GM23248 (cell line): ENCODE measurements around the gene POU5F1. TPM values are rescaled to one million over a fixed set of nuclear protein-coding genes. Genes with fewer than 3 reads are reported as not detected.

Experiments
- DNase-seq: peaks from one replicate; pipeline ENCODE4 v3.0.0-alpha.2; 2015
- H2AFZ ChIP-seq: fragments of 200-600 bp; sonication (generic); 2 replicates; pipeline ENCODE4 v1.6.1; 2016; ENCODE audit warnings: antibody characterized with exemption
- H3F3A ChIP-seq: fragments of 200-600 bp; sonication (generic); 2 replicates; pipeline ENCODE4 v1.6.1; 2016; ENCODE audit warnings: mild to moderate bottlenecking, antibody characterized with exemption, mixed run types; ENCODE audit not compliant: insufficient read depth
- H3K27ac ChIP-seq: fragments of 200-600 bp; sonication (generic); 2 replicates; pipeline ENCODE4 v1.5.1; 2016; ENCODE audit warnings: mild to moderate bottlenecking
- H3K27me3 ChIP-seq: fragments of 200-600 bp; sonication (generic); replicated peaks from 2 replicates; pipeline ENCODE4 v1.6.1; 2016; ENCODE audit warnings: mild to moderate bottlenecking; ENCODE audit not compliant: insufficient read depth
- H3K36me3 ChIP-seq: fragments of 200-600 bp; sonication (generic); 2 replicates; pipeline ENCODE4 v1.6.1; 2016; ENCODE audit warnings: low read depth, mild to moderate bottlenecking
- H3K4me1 ChIP-seq: fragments of 200-600 bp; sonication (generic); 2 replicates; pipeline ENCODE4 v1.6.1; 2016; ENCODE audit warnings: mild to moderate bottlenecking; ENCODE audit not compliant: insufficient read depth
- H3K4me2 ChIP-seq: fragments of 200-600 bp; sonication (generic); one replicate; pipeline ENCODE4 v1.6.1; 2016; ENCODE audit warnings: mild to moderate bottlenecking; ENCODE audit not compliant: unreplicated experiment
- H3K4me3 ChIP-seq: fragments of 200-600 bp; sonication (generic); 2 replicates; pipeline ENCODE4 v1.5.1; 2016; ENCODE audit warnings: mild to moderate bottlenecking
- H3K79me2 ChIP-seq: fragments of 200-600 bp; sonication (generic); 2 replicates; pipeline ENCODE4 v1.6.1; 2016; ENCODE audit warnings: mild to moderate bottlenecking; ENCODE audit not compliant: insufficient read depth
- H3K9ac ChIP-seq: fragments of 200-600 bp; sonication (generic); 2 replicates; pipeline ENCODE4 v1.6.1; 2016; ENCODE audit warnings: mild to moderate bottlenecking
- H3K9me2 ChIP-seq: fragments of 200-600 bp; sonication (generic); 2 replicates; pipeline ENCODE4 v1.6.1; 2016; ENCODE audit warnings: mixed run types, mild to moderate bottlenecking, moderate library complexity; ENCODE audit not compliant: insufficient read depth
- H3K9me3 ChIP-seq: fragments of 200-600 bp; sonication (generic); one replicate; pipeline ENCODE4 v1.6.1; 2017; ENCODE audit warnings: low read depth
- H4K20me1 ChIP-seq: fragments of 200-600 bp; sonication (generic); 2 replicates; pipeline ENCODE4 v1.6.0; 2016; ENCODE audit not compliant: insufficient read depth
- EZH2 ChIP-seq: fragments of 200-600 bp; sonication (generic); IDR thresholded peaks from 2 replicates; pipeline ENCODE4 v1.6.1; 2018; ENCODE audit warnings: antibody characterized with exemption, mild to moderate bottlenecking; ENCODE audit not compliant: insufficient read depth, poor library complexity, severe bottlenecking
- EZH2phosphoT487 ChIP-seq: fragments of 200-600 bp; sonication (generic); IDR thresholded peaks from 2 replicates; pipeline ENCODE4 v1.6.1; 2018; ENCODE audit warnings: antibody characterized with exemption, moderate library complexity, mild to moderate bottlenecking, low read depth; ENCODE audit not compliant: insufficient read depth
- WGBS, 2 experiments: methylation state at CpG; one replicate each; pipeline ENCODE4 v1.1.6; 2015 to 2017; ENCODE audit warnings: low lambda C conversion rate in 2 of 2, low coverage in 1 of 2; ENCODE audit errors: missing lambda C conversion rate in 2 of 2; 5-methylcytosine and 5-hydroxymethylcytosine counted together
- in situ Hi-C: fragments of 300-500 bp; cut with MboI; formaldehyde crosslinking; loops from 2 replicates; pipeline ENCODE4 v1.15.0; 2020
- polyA plus RNA-seq: library from polyadenylated mRNA; unstranded; fragments of >200 nt; fragmentation: Nextera tagmentation; extraction: Ambion mirVana; gene quantifications from 2 replicates; pipeline ENCODE4 v1.2.1, GENCODE V29; 2016
- total RNA-seq: library from RNA; depleted of rRNA; stranded (reverse); fragments of >200 nt; shearing (Covaris generic); gene quantifications from 2 replicates; pipeline ENCODE4 v1.2.3, GENCODE V29; 2014

Gene POU5F1
- total and polyA plus RNA-seq, 2 experiments from 2014 or later: 0.22 to 0.88 TPM

DNA sequence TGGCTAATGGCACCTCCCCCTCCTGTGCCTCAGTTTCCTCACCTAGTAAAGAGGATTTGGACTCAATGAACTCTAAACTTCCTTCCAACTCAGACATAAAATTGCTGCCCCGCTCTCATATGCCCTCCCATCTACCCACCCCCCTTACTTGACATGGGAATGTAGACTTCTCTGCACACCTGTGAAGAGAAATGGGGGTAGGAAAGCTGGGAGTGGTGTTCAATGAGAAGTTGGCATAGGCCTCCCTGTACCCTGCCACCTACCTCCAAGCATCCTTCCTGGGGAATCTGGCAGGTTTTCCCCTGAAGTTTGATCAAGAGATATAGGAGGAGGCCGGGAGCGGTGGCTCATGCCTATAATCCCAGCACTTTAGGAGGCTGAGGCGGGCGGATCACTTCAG is 3.9 kb upstream of the POU5F1 start:
- no peaks in the 10 kb centered on the region for H3K9me3 ChIP-seq

DNA sequence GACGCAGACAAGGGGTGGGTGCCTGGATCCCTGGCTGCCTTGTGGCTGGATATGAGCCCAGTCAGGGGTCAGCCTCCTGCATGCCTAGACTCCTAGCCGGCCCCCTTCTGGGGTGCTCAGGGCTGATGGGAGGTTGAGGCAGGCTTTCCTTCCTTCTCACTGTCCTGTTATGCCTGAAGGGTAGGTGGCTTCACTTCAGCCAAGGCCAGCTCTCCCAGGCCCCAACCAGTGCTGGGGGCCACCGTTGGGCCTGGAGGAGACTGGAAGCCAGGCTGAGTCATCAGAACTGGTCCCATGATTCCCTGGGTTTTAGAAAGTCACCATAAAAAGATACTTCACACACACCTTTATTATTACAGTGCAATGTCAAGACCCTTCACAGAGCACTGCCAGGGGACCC is 2.9 kb upstream of the POU5F1 start:
- no peak for DNase-seq
- WGBS, 2 experiments: 66 to 75% methylated on average over 3 of the region's 3 CpGs
- Histone ChIP-seq H3K9ac (no peak overlapping the region), H4K20me1 (no peaks in the 10 kb centered on the region), H3K4me2 (no peak overlapping the region), H3K9me2 (no peaks in the 10 kb centered on the region), H3K9me3 (no peaks in the 10 kb centered on the region), H3K4me1 (peaks cover 13% of the 10 kb centered on the region), H3K36me3 (no peaks in the 10 kb centered on the region), H3K27me3 (no peaks in the 10 kb centered on the region), H3F3A (peaks cover 18% of the 10 kb centered on the region; the same call in 1 of the 2 replicates), H3K4me3 (no peak overlapping the region), H3K27ac (no peak overlapping the region), H2AFZ (no peak overlapping the region), H3K79me2 (no peaks in the 10 kb centered on the region)
- TF ChIP-seq EZH2 (no peak), EZH2phosphoT487 (no peak)
- in situ Hi-C loops: no loop called here

More for the DNA sequence above, 3.9 kb upstream of the POU5F1 start:
- H3K9me2 ChIP-seq: no peaks in the 10 kb centered on the region
- H3K4me3 ChIP-seq: no peak overlapping the region
- H3K9ac ChIP-seq: no peak overlapping the region
- H3K27me3 ChIP-seq: no peaks in the 10 kb centered on the region
- H3K79me2 ChIP-seq: no peaks in the 10 kb centered on the region
- in situ Hi-C loops: no loop called here
- H3F3A ChIP-seq: peaks cover 12% of the 10 kb centered on the region; the same call in 1 of the 2 replicates
- no peak overlapping the region for H3K4me2 ChIP-seq
- no peaks in the 10 kb centered on the region for H3K36me3 ChIP-seq
- TF ChIP-seq EZH2phosphoT487: no peak
- no peak for TF ChIP-seq EZH2
- H2AFZ ChIP-seq: no peak overlapping the region
- H3K4me1 ChIP-seq: peaks cover 13% of the 10 kb centered on the region
- no peak overlapping the region for H3K27ac ChIP-seq
- H4K20me1 ChIP-seq: no peaks in the 10 kb centered on the region
- 91 to 96% methylated on average over 5 of the region's 5 CpGs for WGBS, 2 experiments
- no peak for DNase-seq

DNA sequence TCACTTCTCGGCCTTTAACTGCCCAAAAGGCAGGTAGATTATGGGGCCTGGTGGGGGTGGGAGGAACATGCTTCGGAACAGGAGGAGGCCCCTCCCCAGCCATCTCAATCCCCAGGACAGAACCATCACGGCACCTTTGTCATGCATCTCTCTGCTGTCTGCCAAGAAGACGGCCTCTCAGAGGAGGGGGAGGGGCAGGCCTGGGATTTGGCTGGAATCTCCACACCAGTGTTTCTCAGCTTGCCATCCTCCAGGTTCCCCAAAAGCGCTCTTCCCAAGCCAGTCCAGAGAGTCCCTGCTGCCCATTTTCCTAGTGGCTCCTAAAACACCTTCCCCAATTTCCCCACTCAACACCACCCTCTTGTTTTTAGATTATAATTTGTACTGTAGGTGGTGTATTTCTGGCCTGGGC is 2.5 kb upstream of the POU5F1 start:
- 71 to 76% methylated on average over 5 of the region's 5 CpGs for WGBS, 2 experiments
- Histone ChIP-seq H4K20me1 (no peaks in the 10 kb centered on the region), H3K4me3 (no peak overlapping the region), H3K4me2 (no peak overlapping the region), H3K9me2 (no peaks in the 10 kb centered on the region), H2AFZ (no peak overlapping the region), H3K27me3 (no peaks in the 10 kb centered on the region), H3F3A (peaks cover 18% of the 10 kb centered on the region; the same call in 1 of the 2 replicates), H3K36me3 (no peaks in the 10 kb centered on the region), H3K9me3 (no peaks in the 10 kb centered on the region), H3K79me2 (no peaks in the 10 kb centered on the region), H3K4me1 (peaks cover 13% of the 10 kb centered on the region), H3K27ac (no peak overlapping the region), H3K9ac (no peak overlapping the region)
- in situ Hi-C loops: no loop called here
- TF ChIP-seq EZH2: no peak
- TF ChIP-seq EZH2phosphoT487: no peak
- DNase-seq: no peak

DNA sequence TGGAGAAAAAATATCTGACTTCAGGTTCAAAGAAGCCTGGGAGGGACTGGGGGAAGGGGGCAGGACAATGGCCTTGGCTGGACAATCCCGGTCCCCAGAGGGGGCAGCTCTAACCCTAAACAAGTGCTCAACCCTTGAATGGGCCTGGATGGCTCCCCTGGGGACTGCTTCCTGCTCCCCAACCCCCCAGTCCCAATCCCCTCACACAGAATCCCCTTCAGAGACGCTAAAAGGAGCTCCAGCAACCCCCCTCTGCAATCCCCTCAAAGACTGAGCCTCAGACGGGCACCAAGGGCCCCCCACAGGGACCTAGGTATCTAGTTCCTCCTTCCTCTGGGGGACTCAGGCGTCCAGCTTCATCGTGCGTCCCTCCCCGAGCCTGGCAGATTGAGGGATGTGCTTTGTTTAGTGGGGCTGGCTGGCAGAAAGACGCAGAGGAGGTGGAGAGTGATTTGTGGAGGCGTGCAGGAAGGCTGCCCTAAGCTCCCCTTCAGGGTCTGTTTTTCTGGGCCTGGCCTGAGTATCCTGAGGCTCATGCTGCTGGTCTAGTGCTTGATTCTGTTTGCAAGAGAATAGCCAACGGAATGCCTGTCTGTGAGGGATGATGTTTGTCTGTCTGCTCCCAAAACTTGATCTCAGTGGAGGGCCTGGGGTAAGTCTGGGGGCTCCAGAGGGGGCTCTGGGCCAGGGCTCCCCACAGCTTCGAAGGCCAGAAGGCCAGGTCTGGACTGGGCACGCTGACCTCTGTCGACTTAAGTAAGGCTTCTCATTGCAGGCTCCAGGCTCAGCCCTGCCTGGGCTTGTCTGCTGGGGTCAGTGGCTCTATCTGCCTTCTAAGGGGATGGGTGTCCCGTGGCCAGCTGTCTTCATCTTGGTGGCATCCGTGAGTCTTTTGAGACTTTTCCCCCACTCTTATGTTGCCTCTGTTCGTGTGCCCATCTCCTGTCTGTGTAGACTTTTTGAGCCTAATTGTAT is 1.7 kb upstream of the POU5F1 start:
- H3K27ac ChIP-seq: no peak overlapping the region
- H3K27me3 ChIP-seq: no peaks in the 10 kb centered on the region
- no peaks in the 10 kb centered on the region for H3K9me3 ChIP-seq
- H4K20me1 ChIP-seq: no peaks in the 10 kb centered on the region
- in situ Hi-C loops: no loop called here
- WGBS, 2 experiments: 66 to 76% methylated on average over 15 to 16 of the region's 16 CpGs
- H3K4me1 ChIP-seq: peaks cover 13% of the 10 kb centered on the region
- no peak overlapping the region for H3K4me3 ChIP-seq
- H3K4me2 ChIP-seq: no peak overlapping the region
- peaks cover 18% of the 10 kb centered on the region; the same call in 1 of the 2 replicates for H3F3A ChIP-seq
- no peaks in the 10 kb centered on the region for H3K79me2 ChIP-seq
- no peak overlapping the region for H3K9ac ChIP-seq
- no peak for DNase-seq
- no peaks in the 10 kb centered on the region for H3K36me3 ChIP-seq
- TF ChIP-seq EZH2phosphoT487 (no peak), EZH2 (no peak)
- H3K9me2 ChIP-seq: no peaks in the 10 kb centered on the region
- H2AFZ ChIP-seq: no peak overlapping the region
